ENCODE measurements around the gene CHD1L.
"Not testable (repeated sequence)": the region's sequence is repeated elsewhere in the genome, so short reads cannot be mapped to it uniquely, and the experiment has no call there.

The CHD1L gene

DNA sequence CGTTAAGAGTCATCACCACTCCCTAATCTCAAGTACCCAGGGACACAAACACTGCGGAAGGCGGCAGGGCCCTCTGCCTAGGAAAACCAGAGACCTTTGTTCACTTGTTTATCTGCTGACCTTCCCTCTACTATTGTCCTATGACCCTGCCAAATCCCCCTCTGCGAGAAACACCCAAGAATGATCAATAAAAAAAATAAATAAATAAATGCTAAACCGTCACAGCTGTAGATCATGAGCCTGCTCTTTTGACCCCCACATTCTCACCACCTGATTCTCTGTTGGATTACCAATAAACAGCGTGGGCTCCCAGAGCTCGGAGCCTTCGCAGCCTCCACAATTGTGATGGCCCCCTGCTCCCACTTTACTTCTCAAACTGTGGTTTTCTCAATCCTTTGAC lies 8.6 kb upstream of the CHD1L start:
- DNase-seq (ENCODE audit: low spot score), result not testable (repeated sequence)

GRCh38 chr1:147235822-147236221 lies 6.7 kb upstream of the CHD1L start:
- no peak for DNase-seq (ENCODE audit: low spot score)

DNA sequence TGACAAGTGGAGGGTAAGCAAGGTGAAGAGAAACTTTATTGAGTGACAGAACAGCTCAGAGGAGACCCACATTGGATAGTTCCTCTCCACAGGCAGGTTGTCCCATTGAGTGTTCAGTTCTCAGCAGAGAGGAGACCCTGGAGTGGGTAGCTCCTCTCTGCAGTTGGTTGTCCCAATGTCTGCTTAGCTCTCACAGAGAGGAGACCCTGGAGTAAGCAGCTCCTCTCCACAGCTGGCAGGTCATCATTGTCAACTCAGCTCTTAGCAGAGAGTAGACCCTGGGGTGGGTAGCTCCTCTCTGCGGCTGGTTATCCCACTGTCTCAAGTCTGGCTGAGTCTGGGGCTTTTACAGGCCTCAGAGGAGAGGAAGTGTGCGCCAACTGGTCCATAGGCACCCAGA lies 6.0 kb upstream of the CHD1L start:
- no peak for DNase-seq (ENCODE audit: low spot score)

DNA sequence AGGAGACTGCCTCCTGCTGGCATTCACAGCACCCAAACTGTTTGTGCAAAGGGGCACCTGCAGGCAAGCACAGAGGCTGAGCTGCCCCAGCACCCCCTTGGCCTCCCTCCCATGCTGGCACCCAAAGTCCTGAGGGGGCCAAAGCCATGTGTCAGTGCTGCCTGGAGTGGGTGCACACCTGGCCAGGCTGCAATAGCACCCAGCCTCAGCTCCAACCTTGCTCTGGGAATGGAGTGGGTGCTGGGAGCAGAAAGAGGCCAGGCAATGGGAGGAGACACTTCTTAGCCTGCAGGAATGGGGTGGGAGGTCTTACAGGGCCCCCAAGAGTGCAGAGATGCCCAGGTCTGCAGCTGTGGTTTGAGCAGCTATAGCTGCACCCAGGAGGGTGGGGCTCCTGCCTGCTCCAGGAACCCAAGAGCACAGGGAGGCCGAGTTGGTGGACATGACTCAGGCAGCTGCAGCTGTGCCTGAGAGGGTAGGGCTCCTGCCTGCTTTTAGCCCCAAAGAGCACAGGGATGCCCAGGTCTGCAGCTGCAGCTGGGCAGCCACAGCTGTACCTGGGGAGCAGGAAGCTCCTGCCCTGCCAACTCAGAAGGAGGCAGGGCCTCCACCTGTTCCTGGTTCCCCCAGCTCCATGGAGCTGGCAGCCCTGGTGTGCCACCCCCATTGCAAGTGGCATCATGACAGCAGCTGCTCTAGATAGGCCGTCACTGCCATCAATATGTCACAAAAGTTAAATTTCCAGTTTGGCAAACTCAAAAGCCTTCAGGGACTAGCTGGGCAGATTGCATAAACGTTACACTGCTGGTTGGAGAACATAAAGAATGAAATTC lies 5.3 kb upstream of the CHD1L start:
- DNase-seq (ENCODE audit: low spot score), result no peak

DNA sequence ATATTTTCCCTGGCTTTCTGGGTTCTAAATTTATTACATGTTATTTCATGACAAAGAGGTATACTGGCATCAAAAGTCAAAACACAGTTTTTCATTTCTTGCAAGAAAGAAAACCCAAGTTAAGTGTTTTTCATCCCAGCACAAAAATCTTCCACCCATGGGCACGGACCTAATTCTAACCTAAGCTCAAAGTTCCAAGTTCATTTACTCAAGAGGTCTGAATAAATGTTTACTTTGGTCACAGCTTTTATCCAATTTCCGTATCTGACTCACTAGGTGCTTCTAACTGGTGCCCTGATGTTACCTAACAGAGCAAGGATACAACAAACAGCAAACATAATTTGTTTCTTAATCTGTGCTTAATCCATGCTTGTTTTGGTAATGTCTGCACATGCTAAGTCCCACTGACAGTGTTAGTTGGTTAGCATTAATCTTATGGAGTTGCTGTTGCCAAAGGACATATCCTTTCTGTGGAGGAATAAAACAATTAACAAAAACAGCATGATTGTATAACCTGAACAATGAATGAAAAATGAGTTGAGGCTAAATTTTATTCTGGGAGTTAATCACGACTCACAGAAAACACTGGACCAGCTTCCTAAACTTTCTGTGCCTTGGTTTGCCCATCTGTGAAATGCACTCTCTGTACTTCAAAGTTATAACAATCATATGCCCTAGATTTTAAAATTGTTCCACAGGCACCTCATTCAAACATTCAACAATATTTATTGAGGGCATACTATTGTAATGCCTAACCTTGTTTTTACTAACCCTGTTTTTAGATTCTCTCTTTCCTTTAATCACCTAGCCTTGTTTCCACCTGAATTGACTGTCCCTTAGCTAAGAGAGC lies 4.2 kb upstream of the CHD1L start:
- DNase-seq (ENCODE audit: low spot score), result no peak

DNA sequence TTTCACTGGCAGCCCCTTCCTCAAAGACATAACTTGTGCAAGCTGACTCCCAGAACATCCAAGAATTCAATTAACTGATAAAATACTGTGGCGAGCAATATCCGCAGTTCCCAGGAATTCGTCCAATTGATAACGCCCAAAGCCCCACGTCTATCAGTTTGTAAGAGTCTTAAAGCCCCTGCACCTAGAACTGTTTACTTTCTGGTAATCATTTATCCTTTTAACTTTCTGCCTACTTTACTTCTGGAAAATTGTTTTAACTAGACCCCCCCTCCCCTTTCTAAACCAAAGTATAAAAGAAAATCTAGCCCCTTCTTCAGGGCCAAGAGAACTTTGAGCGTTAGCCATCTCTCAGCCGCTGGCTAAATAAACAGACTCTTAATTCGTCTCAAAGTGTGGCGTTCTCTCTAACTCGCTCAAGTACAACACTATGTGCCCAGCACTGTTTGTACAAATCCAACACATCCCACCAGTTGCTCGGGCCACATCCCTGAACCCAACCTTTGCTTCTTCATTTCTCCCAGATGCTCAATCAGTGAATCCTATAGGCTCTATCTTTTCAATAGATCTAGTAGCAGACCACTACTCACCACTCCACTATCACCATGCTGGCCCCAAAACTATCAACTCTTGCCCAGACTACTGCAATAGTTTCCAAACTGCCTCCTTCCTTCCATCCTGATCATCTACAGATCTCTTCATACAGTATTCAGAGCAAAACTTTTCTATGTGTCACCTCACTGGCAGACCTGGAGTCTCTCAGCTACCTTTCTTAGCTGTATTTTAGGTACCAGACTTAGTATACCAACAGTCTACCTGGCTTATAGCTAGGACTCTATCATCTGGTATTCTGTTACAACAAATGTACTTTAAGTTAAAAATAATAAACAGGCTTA lies 3.3 kb upstream of the CHD1L start:
- DNase-seq (ENCODE audit: low spot score), result no peak

DNA sequence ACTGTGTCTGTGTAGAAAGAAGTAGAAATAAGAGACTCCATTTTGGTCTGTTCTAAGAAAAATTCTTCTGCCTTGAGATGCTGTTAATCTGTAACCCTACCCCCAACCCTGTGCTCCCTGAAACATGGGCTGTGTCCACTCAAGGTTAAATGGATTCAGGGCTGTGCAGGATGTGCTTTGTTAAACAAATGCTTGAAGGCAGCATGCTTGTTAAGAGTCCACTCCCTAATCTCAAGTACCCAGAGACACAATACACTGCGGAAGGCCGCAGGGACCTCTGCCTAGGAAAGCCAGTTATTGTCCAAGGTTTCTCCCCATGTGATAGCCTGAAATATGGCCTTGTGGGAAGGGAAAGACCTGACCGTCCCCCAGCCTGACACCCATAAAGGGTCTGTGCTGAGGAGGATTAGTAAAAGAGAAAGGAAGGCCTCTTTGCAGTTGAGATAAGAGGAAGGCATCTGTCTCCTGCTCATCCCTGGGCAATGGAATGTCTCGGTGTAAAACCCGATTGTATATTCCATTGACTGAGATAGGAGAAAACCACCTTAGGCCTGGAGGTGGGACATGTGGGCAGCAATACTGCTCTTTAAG lies 2.3 kb upstream of the CHD1L start:
- DNase-seq (ENCODE audit: low spot score), result not testable (repeated sequence)

DNA sequence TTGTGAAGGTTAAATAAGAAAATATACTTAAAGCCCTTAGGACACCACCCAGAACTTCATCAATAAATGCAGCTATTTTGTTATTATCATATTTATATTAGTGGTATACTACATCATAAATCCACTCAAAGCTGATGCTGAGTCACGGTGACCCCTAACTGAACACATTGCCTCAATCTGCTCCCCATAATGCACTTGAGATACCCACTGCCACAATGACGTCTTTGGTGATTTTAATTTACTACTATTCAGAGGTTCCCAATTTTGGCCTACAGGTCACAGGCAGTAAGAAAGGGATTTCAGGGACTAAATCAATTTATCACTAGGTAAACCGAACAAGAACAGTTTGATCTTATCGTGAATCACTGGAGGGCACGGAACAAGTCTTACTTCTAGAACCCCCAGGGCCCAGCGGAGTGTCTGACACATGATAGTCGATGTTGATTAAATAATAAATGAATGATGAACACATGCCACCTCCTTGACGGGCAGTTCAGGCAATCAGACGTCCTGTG lies 493 bp upstream of the CHD1L start:
- no peak for DNase-seq (ENCODE audit: low spot score)

DNA sequence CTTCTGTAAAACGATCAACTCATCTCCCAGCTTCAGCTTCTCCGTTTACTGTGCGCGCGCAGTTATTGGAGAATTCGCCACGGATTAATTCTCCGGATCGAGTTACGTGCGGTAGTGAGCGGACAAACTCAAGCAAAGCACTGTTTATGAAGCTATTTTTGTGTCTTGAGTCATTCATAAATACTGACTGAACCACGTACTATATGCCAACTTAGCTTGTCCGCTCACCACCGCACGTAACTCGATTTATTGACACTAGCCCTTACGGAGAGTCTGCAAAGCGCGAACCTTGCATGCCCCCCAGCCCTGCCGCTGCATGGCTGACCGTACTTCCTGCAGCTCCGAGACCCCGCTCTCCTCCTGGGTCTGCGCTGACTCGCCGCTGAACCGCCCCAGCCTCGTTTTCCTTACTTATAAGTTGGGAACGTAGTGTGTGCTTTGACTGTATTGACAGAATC lies 773 bp downstream of the CHD1L start:
- DNase-seq (ENCODE audit: low spot score), result peak; percentile 53

- no peak for DNase-seq (ENCODE audit: low spot score)
These were observed 1.4 kb downstream of the CHD1L start for GRCh38 chr1:147243841-147244240.

DNA sequence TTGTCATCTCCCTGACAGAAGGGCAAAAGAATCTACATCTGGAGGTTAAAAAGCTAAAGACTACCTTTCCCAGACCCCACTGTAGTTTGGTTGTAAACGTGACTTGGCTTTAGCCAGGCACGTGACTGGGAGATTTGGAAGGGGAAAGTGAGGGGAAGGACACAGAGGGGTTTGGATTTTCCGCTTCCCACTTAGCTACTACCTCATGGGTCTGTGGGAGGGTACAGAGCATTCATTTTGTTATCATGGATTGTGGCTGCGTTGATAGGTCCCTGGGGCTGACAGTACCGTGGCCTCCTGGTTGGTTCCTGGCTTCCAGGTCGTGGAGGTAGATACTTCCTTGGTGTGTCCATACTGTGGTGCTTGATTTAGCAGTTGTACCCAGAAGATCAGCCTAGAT lies 2.6 kb downstream of the CHD1L start:
- DNase-seq (ENCODE audit: low spot score), result no peak

DNA sequence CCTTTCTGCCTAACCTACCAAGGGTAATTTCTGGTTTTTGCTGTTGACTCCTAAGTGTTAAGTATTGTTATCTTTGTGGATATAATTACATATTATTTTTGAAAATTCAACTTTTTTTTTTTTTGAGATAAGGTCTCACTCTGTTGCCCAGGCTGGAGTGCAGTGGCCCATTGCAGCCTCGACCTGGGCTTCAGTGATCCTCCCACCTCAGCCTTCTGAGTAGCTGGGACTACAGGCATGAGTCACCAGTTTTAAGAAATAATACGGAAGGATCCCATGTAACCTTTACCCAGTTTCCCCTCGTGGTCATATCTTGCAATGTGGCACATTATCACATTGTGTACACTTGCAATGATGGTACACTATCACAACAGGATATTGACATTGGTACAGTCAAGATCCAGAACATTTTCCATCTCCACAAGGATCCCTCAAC lies 3.1 kb downstream of the CHD1L start:
- DNase-seq (ENCODE audit: low spot score), result no peak

- no peak for DNase-seq (ENCODE audit: low spot score)
These were observed 3.7 kb downstream of the CHD1L start for GRCh38 chr1:147246044-147246690.

- DNase-seq (ENCODE audit: low spot score), result peak; percentile 43
These were observed 4.6 kb downstream of the CHD1L start for GRCh38 chr1:147246910-147247655.

- DNase-seq (ENCODE audit: low spot score), result no peak
These were observed 5.3 kb downstream of the CHD1L start for GRCh38 chr1:147247656-147248238.

GRCh38 chr1:147252540-147252939 lies 10.1 kb downstream of the CHD1L start:
- peak; percentile 24 for DNase-seq (ENCODE audit: low spot score)

DNA sequence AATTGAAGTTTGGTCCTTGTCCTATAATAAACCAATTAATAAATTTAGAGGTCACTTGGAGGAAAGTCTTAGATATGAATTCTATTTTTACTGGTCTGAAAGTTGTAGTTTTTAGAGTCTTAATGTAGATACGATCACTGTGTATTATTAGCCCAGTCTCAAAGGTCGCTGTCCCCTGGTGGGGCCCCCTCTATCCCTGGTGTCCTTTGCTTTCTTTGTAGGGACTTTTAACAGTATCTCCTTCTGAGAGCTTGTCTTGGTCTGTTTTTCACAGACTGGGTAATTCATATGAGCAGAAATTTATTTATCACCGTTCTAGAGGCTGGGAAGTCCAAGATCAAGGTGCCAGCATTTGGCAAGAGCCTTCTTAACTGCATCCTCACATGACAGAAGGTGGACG lies 18.5 kb downstream of the CHD1L start:
- no peak for DNase-seq (ENCODE audit: low spot score)

- no peak for DNase-seq (ENCODE audit: low spot score)
These were observed 21.8 kb downstream of the CHD1L start for GRCh38 chr1:147264158-147264768.

GRCh38 chr1:147266381-147266780 lies 23.9 kb downstream of the CHD1L start:
- peak; percentile 72 for DNase-seq (ENCODE audit: low spot score)

Measured in Ammon's horn (tissue), 1 donor.